ENCODE measurements around the gene CDH22. TPM values are rescaled to one million over a fixed set of nuclear protein-coding genes. Genes with fewer than 3 reads are reported as not detected.

Gene CDH22
- total RNA-seq, 6 experiments from 2014 or later: not detected

GRCh38 chr20:46211331-46211722 is 97.0 kb downstream of the CDH22 start:
- Histone ChIP-seq H3K4me3 (no peak overlapping the region), H3K4me1 (no peaks in the 10 kb centered on the region), H3K36me3 (no peaks in the 10 kb centered on the region), H3K9me3 (no peaks in the 10 kb centered on the region), H3K27ac (no peak overlapping the region), H3K27me3 (peaks cover 0 to 11% of the 10 kb centered on the region in 2 donors)
- ATAC-seq (no peak), DNase-seq (no peak)
- intact Hi-C loops (cut with DNase I): no loop called here
- no peak for TF ChIP-seq POLR2A (IDR thresholded peaks at IDR 0.05)
- 60% methylated on average over 1 of the region's 8 CpGs for WGBS (ENCODE audit: insufficient coverage, low coverage, low lambda C conversion rate, missing lambda C conversion rate)

- Histone ChIP-seq H3K4me3 (no peak overlapping the region), H3K27ac (no peak overlapping the region), H3K9me3 (no peaks in the 10 kb centered on the region), H3K27me3 (peaks cover 0 to 11% of the 10 kb centered on the region in 2 donors), H3K36me3 (no peaks in the 10 kb centered on the region), H3K4me1 (no peaks in the 10 kb centered on the region)
- TF ChIP-seq CTCF (IDR thresholded peaks at IDR 0.05) (no peak), POLR2A (IDR thresholded peaks at IDR 0.05) (no peak)
- DNase-seq: no peak
- intact Hi-C loops (cut with DNase I): no loop called here
- ATAC-seq: no peak
- WGBS (ENCODE audit: insufficient coverage, low coverage, low lambda C conversion rate, missing lambda C conversion rate): 60% methylated on average over 2 of the region's 18 CpGs
These were observed 97.5 kb downstream of the CDH22 start for GRCh38 chr20:46210672-46211330.

GRCh38 chr20:46209930-46210671 is 98.2 kb downstream of the CDH22 start:
- Histone ChIP-seq H3K4me1 (no peaks in the 10 kb centered on the region), H3K9me3 (no peaks in the 10 kb centered on the region), H3K27ac (no peak overlapping the region), H3K36me3 (no peaks in the 10 kb centered on the region), H3K4me3 (no peak overlapping the region), H3K27me3 (peaks cover 0 to 11% of the 10 kb centered on the region in 2 donors)
- no peak for ATAC-seq
- 29% methylated on average over 14 of the region's 63 CpGs for WGBS (ENCODE audit: insufficient coverage, low coverage, low lambda C conversion rate, missing lambda C conversion rate)
- intact Hi-C loops (cut with DNase I): no loop called here
- no peak for DNase-seq
- TF ChIP-seq CTCF (IDR thresholded peaks at IDR 0.05): no peak
- no peak for TF ChIP-seq POLR2A (IDR thresholded peaks at IDR 0.05)

- H3K27me3 ChIP-seq: peaks cover 0 to 11% of the 10 kb centered on the region in 2 donors
- no peaks in the 10 kb centered on the region for H3K4me1 ChIP-seq
- H3K9me3 ChIP-seq: no peaks in the 10 kb centered on the region
- H3K27ac ChIP-seq: no peak overlapping the region
- no peak overlapping the region for H3K4me3 ChIP-seq
- TF ChIP-seq CTCF (IDR thresholded peaks at IDR 0.05): no peak
- no peak for TF ChIP-seq POLR2A (IDR thresholded peaks at IDR 0.05)
- peak in 2 of 4 donors; percentile 38 to 43 for ATAC-seq
- WGBS (ENCODE audit: insufficient coverage, low coverage, low lambda C conversion rate, missing lambda C conversion rate): 24% methylated on average over 2 of the region's 2 CpGs
- H3K36me3 ChIP-seq: no peaks in the 10 kb centered on the region
- DNase-seq: no peak
- intact Hi-C loops (cut with DNase I): no loop called here
These were observed 100.5 kb downstream of the CDH22 start for GRCh38 chr20:46207793-46208192.

- Histone ChIP-seq H3K36me3 (no peaks in the 10 kb centered on the region), H3K27ac (no peak overlapping the region), H3K27me3 (peaks cover 0 to 11% of the 10 kb centered on the region in 2 donors), H3K4me1 (no peaks in the 10 kb centered on the region), H3K9me3 (no peaks in the 10 kb centered on the region), H3K4me3 (no peak overlapping the region)
- ATAC-seq (peak in 1 of 4 donors; percentile 41), DNase-seq (no peak)
- whole genome bisulfite sequencing (ENCODE audit: insufficient coverage, low coverage, low lambda C conversion rate, missing lambda C conversion rate): 23% methylated on average over 2 of the region's 6 CpGs
- no peak for TF ChIP-seq POLR2A (IDR thresholded peaks at IDR 0.05)
- TF ChIP-seq CTCF (IDR thresholded peaks at IDR 0.05): no peak
- intact Hi-C loops (cut with DNase I): no loop called here
These were observed 101.2 kb downstream of the CDH22 start for GRCh38 chr20:46206992-46207549.

All from right lobe of liver (tissue), 6 donors.